ENCODE measurements around the gene RAB11FIP4. TPM values are rescaled to one million over a fixed set of nuclear protein-coding genes. Genes with fewer than 3 reads are reported as not detected.

Gene RAB11FIP4
- total and polyA plus RNA-seq, 2 of the 8 experiments (the other 6 are each of a cell fraction or from before 2014, with no cell fraction given): 21.7 to 53.2 TPM

DNA sequence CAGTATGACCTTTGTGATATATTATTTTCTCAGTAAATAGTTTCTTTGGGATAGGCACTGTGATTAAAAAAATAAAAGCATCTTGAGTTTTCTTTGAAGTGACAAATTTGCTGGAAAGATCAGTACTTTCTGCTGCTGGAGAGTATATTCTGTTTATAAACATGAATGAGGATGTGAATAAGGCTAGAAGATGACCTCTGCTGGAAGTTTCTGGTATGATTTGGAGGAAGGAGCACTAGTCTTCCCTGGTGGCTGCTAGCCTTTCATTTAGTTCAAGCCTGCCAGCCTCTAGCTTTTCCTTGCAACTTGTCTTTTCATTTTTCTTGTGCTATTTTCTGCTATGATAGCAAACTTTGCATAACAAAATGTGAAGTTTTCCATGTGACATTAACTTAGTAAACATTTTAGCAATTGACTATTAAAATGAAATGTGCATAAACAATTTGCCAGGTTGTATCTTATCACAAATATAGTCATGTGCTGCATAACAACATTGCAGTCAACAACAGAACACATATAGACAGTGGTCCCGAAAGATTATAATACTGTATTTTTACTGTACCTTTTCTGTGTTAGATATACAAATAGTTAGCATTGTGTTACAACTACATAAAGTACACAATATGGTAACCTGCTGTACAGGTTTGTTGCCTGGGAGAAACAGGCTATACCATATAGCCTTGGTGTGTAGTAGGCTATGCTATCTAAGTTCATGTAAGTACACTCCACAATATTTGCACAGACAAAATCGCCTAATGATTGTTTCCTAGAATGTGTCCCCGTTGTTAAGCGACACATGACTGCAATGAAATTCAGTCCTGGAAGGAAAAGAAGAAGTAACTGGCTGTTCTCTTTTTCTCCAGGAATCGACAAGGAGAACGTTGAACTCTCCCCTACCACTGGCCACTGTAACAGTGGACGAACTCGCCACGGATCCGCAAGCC lies 18.1 kb upstream of the RAB11FIP4 start:
- Histone ChIP-seq H3K4ac (replicated peaks; ENCODE audit: insufficient read length, low read depth, low read length) (no peak overlapping the region), H3K79me1 (ENCODE audit: low read depth, low read length) (no peaks in the 10 kb centered on the region; the same call in 1 of the 2 replicates), H2AFZ (ENCODE audit: low read length) (no peak overlapping the region), H3K27ac (ENCODE audit: low read depth, low read length) (no peak overlapping the region), H3K4me1 (replicated peaks in 1 of 4; ENCODE audit: control insufficient read depth in 3 of 4, insufficient read depth in 4 of 4, low read length in 3 of 4) (peaks cover 0 to 5% (median 1%) of the 10 kb centered on the region in 4 experiments; a peak in 3 of 7 replicates), H4K8ac (ENCODE audit: extremely low read depth, insufficient read depth, low read length) (no peak overlapping the region), H3K9ac (replicated peaks in 1 of 4; ENCODE audit: extremely low read depth in 1 of 4, low read depth in 3 of 4, low read length in 3 of 4) (no peak overlapping the region), H3K23me2 (ENCODE audit: low read depth, low read length) (no peaks in the 10 kb centered on the region), H3K23ac (ENCODE audit: insufficient read length) (no peak overlapping the region), H3K36me3 (ENCODE audit: control insufficient read depth in 2 of 4, insufficient read depth in 4 of 4, low read length in 3 of 4) (no peaks in the 10 kb centered on the region), H2BK5ac (ENCODE audit: low read depth, low read length) (no peak overlapping the region), H3K18ac (ENCODE audit: extremely low read depth, low read length) (no peak overlapping the region), H2BK20ac (ENCODE audit: low read length) (no peak overlapping the region), H3K14ac (ENCODE audit: insufficient read length) (no peak overlapping the region), H2BK12ac (ENCODE audit: low read depth, low read length) (no peak overlapping the region), H2BK15ac (ENCODE audit: low read length) (no peak overlapping the region), H4K5ac (ENCODE audit: insufficient read length, low read depth, low read length) (no peak overlapping the region), H2AK5ac (ENCODE audit: low read depth, low read length) (no peak overlapping the region), H3K27me3 (replicated peaks in 1 of 4; ENCODE audit: control insufficient read depth in 3 of 4, extremely low read depth in 1 of 4, insufficient read depth in 3 of 4, low read length in 3 of 4) (no peaks in the 10 kb centered on the region), H3K79me2 (ENCODE audit: control insufficient read depth in 1 of 2, insufficient read depth in 2 of 2, low read length in 2 of 2) (no peaks in the 10 kb centered on the region), H2BK120ac (replicated peaks; ENCODE audit: low read depth, low read length) (no peak overlapping the region), H3K4me2 (ENCODE audit: insufficient read depth in 1 of 2, low read depth in 2 of 2, low read length in 2 of 2) (no peak overlapping the region), H3K4me3 (ENCODE audit: extremely low read depth in 1 of 4, insufficient read depth in 2 of 4, low read depth in 3 of 4, low read length in 4 of 4) (no peak overlapping the region), H4K20me1 (replicated peaks in 1 of 2; ENCODE audit: control insufficient read depth in 1 of 2, insufficient read depth in 2 of 2, low read length in 2 of 2) (no peaks in the 10 kb centered on the region), H3K56ac (replicated peaks; ENCODE audit: insufficient read length, low read depth, low read length) (no peak overlapping the region), H4K91ac (replicated peaks; ENCODE audit: insufficient read length, low read length) (no peak overlapping the region), H3K9me3 (ENCODE audit: insufficient read depth in 2 of 2, low read depth in 1 of 2, low read length in 1 of 2) (no peaks in the 10 kb centered on the region)
- peak; percentile 71 for FAIRE-seq
- POLR2A ChIA-PET (ENCODE audit: partially characterized antibody): no interaction called here
- CTCF ChIA-PET (ENCODE audit: partially characterized antibody): interaction anchor here (0.8 to 2.5 kb wide), 19 partner anchors 9 to 275 kb away, joined by 3 to 10 read pairs (median 4); no protein-coding TSS in a partner anchor
- no peak for TF ChIP-seq TAF7 (optimal IDR thresholded peaks at IDR 0.05; ENCODE audit: borderline replicate concordance, low read depth, low read length)
- peak; percentile 66 to 72 for TF ChIP-seq RAD21 (IDR thresholded peaks at IDR 0.05 in 1 of 2, conservative IDR thresholded peaks at IDR 0.05 in 1 of 2; ENCODE audit: low read depth in 2 of 2, low read length in 2 of 2)
- TF ChIP-seq CREB1 (IDR thresholded peaks at IDR 0.05): no peak
- peak in 2 of 3 experiments; percentile 55 to 62; a peak in 3 of 4 replicates for TF ChIP-seq CTCF (IDR thresholded peaks at IDR 0.05; ENCODE audit: control extremely low read depth in 1 of 3, insufficient read depth in 1 of 3, low read depth in 1 of 3, low read length in 3 of 3)
- TF ChIP-seq RNF2 (IDR thresholded peaks at IDR 0.05; ENCODE audit: borderline replicate concordance, low read depth, low read length, missing control alignments, poor library complexity, severe bottlenecking): no peak
- DNase-seq (ENCODE audit: low read depth in 1 of 2, low spot score in 2 of 2): no peak
- 94% methylated on average over 9 of the region's 10 CpGs; no CpG with 5 or more reads in 1 of the 2 experiments for WGBS, 2 experiments (ENCODE audit: extremely low coverage in 1 of 2, insufficient coverage in 1 of 2, insufficient read length in 1 of 2, insufficient replicate concordance in 2 of 2, low coverage in 1 of 2, low lambda C conversion rate in 2 of 2, missing lambda C conversion rate in 1 of 2)
